ENCODE results near the gene SLC13A5.
"Not testable (repeated sequence)": the region's sequence is repeated elsewhere in the genome, so short reads cannot be mapped to it uniquely, and the experiment has no call there.

DNA sequence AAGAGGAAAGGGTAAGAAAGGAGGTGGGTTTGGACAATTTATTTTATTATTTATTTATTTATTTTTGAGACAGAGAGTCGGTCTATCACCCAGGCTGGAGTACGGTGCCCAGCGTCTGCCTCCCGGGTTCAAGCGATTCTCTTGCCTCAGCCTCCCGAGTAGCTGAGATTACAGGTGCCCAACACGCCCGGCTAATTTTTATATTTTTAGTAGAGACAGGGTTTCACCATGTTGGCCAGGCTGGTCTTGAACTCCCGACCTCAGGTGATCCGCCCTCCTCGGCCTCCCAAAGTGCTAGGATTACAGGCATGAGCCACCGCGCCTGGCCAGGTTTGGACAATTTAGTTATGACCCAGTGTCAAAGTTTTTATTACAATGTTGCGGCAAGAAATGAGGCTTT, 50.0 kb downstream of the SLC13A5 start:
- TF ChIP-seq, protein P1, sequence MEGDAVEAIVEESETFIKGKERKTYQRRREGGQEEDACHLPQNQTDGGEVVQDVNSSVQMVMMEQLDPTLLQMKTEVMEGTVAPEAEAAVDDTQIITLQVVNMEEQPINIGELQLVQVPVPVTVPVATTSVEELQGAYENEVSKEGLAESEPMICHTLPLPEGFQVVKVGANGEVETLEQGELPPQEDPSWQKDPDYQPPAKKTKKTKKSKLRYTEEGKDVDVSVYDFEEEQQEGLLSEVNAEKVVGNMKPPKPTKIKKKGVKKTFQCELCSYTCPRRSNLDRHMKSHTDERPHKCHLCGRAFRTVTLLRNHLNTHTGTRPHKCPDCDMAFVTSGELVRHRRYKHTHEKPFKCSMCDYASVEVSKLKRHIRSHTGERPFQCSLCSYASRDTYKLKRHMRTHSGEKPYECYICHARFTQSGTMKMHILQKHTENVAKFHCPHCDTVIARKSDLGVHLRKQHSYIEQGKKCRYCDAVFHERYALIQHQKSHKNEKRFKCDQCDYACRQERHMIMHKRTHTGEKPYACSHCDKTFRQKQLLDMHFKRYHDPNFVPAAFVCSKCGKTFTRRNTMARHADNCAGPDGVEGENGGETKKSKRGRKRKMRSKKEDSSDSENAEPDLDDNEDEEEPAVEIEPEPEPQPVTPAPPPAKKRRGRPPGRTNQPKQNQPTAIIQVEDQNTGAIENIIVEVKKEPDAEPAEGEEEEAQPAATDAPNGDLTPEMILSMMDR (IDR thresholded peaks at IDR 0.05) = not testable (repeated sequence)
- not testable (repeated sequence) for TF ChIP-seq EZH2 (IDR thresholded peaks at IDR 0.05; ENCODE audit: borderline replicate concordance, insufficient read depth, low read depth, low read length, poor library complexity, severe bottlenecking)

Measured in B cell (primary cell).